ENCODE results near the gene KRT25.
"Not testable (repeated sequence)": the region's sequence is repeated elsewhere in the genome, so short reads cannot be mapped to it uniquely, and the experiment has no call there.

Gene KRT25

DNA sequence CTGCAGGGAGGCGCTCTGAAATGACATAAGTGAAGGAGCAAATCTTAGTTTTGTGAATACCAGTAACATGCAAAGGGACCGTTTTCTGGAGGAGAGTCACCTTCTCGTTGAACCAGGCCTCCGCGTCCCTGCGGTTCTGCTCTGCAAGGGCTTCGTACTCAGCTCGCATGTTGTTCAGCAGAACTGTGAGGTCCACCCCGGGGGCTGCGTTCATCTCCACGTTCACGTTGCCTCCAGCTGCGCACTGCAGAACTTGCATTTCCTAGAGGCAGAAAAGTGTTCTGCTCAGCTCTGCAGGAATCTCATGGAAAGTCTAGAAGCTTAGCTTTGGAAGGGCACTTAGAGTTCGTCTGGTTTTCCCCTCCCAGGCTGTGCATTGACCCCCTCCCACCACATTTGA is 4.1 kb downstream of the KRT25 start:
- DNase-seq: no peak

DNA sequence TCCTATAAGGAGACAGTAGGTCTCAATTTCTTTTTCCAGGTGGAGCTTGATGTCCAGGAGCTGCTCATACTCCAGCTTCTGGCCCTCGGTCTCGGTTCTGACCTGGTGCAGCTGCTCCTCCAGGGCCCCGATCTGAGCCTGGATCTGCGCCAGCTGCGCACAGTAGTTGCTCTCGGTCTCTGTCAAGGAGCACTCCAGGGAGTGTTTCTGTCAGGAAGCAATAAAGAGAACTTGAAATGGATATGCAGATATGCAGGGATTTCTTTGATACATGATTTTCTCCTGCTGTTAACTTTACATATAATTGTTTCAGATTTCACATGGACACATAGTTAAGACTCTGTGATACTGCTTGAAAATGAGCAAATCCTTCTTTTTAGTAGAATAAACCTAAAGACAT is 4.7 kb downstream of the KRT25 start:
- DNase-seq: no peak

DNA sequence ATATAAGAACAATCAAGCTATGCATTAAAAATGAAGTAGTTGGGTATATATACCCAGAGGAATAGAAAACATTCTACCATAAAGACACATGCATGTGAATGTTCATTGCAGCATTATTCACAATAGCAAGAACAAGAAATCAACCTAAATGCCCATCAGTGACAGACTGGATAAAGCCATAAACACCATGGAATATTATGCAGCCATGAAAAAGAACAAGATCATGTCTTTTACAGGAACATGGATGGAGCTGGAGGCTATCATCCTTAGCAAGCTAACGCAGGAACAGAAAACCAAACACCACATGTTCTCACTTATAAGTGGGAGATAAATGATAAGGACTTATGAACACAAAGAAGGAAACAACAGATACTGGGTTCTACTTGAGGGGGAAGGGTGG is 6.5 kb downstream of the KRT25 start:
- not testable (repeated sequence) for DNase-seq

DNA sequence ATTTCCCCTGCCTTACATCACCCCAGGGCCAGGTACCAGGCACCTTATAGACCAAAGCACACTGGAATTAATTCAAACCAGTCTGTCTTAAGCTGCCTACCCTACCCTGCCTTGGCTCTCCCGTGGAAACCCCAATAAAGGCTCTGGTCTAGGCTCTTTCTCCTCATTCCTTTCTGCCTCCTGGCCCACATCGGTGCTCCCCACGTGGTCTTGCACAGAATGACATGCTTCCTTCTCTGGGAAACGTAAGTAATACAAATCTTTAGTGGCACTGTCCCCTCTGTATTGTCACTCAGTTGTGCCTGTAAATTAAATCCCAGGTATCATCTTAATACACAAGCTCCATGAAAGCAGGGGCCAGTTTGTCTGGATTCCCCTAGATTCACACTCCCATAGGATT is 16.6 kb downstream of the KRT25 start:
- no peak for DNase-seq

DNA sequence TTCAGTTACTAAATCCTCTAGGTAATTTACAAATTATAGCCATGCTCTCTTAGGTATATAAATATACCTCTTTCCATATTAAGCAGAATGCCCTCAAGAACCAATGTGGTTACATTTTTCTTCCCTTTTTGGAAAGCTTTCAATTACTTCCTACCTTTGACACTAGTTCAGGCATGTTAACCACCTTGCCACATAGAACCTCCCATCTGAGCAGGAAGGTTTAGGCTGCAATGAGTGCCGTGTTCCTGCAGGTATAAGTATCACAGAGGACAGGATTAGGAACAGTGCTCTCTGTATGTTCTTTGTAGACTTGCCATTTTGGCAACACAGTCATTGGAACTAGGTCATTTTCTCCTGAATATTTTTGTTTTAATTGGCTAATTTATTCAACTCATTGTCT is 20.1 kb downstream of the KRT25 start:
- no peak for DNase-seq

DNA sequence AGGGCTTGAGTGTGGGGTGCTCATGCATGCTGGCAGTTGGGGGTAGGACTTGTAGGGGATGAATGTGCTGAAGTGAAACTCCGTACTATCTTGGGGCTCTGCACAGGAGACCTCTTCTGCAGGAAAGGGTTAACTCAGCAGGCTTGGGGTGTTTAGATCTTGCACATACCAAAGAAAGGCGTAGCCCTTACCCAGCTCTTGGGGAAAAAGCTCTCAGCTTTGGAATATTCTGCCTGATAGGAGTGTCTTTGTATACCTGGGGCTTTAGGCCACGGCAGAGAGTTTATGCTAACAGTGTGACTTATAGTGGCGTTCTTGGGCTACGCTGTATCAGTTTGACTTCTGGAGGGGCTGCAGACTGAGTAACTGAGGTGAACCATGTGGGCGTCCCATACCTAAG is 21.1 kb downstream of the KRT25 start:
- DNase-seq: no peak

DNA sequence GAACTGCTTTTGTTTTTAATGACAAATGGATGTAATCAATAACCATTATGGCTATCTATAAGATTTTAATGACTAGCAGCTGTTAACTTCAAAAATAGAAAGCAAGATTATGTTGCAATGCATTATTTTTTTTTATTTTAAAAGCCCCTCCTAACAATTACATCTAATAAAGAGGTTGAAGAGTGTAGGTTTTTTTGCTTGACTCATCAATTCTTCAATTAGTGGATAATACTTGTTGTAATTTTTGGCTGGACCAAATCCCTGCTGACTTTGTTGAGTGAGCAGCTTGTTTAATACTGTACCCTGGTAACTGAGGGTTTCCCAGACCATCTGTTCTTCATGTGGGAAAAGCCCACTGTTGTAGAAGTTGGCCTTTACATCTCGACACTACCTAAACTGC is 24.2 kb downstream of the KRT25 start:
- no peak for DNase-seq

DNA sequence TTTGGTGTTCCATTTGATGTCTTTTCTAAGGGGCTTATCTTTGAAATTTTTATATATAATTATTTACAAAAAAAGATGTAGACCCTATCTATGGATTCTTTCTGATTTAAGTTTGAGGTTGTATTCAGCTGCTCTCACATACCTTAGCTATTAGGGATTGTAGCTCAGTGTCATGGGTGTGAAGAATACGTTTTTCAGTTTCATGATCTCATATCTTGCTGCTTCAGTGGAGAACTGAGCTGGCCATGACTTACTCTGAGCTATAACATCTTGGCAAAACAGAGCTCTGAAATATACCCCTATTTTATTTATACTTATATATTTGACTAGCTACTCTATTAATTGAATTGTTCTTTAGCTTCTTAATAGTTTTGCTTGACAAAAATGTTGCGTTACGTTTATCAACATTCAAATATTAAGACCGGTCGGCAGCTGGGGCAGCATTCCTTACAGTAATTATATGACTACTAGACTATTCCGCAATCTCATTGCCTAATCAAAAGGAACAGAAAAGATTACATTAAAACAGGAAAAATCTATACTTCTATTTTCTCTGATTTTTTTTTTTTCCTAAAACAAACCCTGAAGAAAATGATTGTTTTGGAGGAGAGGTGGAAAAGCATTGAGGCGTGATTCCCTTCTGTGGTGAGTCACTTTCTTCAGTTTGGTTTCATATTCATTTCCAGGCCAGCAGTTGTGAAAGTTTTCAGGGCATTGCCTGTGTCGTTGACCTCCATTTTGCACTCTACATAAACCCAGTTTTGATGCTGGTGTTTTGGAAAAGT is 27.5 kb downstream of the KRT25 start:
- DNase-seq: no peak

DNA sequence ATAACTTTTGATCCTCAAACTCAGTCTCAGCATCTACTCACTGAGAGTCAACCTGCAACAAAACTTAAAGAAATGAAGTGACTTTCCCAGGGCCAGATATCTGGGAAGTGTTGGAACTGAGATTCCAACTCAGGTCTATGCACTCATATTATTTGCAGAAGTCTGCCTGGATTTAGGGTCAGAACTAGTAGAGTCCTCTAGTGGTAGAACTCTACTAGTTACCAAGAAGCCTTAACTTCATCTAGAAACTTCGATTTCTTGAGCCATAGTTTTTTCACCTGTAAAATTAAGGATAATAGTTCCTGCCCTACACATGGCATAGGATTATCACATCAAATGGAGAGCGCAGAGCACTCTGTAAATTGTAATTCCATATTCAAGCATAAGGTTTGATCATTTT is 28.2 kb downstream of the KRT25 start:
- no peak for DNase-seq

DNA sequence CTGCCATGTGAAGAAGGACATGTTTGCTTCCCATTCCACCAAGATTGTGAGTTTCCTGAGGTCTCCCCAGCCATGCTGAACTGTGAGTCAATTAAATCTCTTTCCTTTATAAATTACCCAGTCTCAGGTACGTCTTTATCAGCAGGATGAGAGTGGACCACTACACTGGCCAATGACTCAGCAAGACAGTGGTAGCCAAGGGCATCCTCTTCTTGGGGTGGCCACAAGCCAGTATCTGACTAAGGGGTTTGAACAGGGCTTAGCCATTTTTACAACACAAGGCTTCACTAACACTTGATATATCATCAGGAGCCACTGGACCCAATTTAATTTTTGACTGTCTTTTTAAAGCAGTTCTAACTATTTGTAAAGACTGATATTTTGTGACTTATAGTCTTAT is 30.5 kb downstream of the KRT25 start:
- DNase-seq: no peak

DNA sequence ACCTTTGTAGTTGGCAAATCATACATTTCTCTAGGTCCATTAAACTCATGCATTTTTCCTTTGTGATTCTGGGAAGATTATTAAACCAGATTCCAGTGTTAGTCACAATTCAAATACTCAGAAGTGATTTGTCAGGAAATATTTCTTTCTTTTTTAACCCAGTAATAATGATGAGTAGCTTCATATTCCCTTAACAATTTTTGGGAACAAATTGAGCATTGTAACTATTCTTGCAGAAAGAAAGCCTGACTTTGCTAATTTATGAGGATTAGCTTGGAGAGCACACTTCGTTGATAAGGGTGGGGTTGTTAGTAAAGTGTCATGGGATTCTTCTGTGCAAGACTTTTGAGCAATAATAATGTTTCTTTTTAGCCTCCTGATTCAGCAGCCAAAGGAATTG is 32.9 kb downstream of the KRT25 start:
- no peak for DNase-seq

DNA sequence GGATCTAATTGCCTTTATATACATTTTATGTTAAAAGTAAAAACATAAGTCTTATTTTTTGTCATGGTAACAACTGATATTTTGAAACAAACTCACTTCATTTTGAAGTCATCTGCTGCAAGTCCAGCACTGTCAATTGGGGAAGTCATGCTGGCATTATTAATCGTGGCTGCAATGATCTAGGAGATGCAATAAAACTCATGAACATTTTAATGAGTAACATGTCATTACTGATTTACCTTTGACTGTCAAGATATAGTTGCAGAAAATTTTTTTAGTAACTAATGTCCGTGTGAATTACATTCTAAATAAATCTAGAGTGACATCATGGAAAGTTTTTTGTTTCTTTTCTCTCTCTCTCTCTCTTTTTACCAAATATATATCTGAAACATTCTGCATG is 34.2 kb downstream of the KRT25 start:
- DNase-seq: no peak

DNA sequence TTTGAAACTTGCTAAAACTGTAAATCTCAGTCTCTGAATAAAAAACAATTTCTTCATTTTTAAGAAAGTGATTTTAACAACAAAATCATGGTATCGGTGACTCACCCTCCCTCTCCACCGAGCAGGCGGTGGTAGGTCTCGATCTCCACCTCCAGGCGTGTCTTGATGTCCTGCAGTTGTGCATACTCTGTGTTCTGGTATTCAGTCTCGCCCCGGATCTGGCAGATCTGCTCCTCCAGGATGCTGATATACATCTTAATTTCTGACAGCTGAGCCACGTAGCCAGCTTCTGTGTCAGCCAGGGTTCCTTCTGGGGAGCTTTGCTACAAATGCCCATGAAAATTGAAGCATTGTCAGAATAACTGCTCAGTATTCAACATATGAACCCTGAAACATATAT is 36.2 kb downstream of the KRT25 start:
- DNase-seq: no peak

DNA sequence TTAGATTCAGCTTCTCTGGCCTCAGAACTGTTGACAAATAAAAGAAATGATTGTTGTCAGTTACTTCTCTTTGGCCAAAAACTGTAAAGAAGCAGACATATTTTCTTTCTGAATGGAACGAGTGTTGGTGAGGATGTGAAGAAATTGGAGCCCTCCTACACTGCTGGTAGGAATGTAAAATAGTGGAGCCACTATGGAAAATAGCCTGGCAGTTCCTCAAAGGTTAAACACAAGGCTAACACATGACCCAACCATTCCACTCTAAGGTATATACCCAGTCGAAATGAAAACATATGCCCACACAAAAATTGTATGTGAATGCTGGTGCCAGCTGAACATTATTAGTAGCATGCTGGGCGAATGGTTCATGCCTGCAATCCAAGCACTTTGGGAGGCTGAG is 37.4 kb downstream of the KRT25 start:
- DNase-seq: no peak

DNA sequence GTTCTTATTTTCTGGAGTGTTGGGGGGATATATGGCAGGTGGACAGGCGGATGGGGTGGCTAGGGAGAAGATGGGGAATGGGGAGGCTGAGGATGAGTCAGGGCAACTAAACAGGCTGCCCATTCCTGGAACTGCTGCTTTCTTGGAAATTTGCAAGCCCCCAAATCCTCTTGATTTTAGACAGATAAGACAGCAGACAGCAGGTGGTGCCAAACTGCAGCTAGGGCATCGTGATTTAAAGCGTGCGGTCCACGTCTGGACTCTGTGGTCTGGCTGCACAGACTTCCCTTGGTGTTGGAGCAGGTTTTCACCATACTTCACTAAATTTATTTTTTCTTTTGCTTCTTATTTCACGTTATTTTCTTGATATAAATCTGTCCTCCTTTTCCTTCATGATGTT is 40.7 kb downstream of the KRT25 start:
- DNase-seq: no peak

DNA sequence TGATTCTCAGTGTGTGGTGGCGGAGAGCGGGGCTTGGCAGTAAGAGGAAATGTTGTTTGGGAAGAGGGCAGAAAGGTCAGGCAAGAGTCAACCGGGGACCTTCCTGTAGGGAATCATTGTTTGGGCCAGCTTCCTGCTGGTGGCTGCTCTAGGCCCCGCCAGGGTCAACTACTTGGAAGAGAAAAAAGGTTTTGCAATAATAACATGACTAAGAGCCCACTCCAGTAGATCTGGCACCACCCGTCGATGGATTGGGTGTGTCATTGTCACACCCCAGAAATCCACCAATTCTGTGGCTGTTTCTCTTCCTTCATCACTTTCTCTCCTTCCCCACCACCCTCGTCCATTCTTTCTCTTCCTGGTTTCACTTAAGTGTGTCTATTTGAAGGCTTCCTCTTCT is 47.4 kb downstream of the KRT25 start:
- no peak for DNase-seq

DNA sequence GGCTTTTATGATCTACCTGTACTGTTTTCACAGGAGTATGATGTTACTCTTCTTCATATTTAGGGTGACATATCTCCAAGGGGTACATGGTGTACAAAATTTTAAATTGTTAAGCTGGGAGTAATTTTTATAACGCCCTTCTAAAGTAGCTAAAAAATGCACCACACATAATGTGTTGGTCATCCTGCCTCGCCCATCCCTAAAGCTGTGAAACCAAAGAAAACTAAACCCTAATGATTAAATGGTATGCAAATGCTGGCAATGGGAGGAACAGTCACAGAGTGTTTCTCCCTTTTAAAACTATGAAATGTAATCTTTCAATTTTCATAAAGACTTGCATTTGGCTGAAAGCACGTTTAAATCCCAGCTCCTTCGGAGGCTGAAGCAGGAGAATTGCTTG is 49.5 kb downstream of the KRT25 start:
- no peak for DNase-seq

DNA sequence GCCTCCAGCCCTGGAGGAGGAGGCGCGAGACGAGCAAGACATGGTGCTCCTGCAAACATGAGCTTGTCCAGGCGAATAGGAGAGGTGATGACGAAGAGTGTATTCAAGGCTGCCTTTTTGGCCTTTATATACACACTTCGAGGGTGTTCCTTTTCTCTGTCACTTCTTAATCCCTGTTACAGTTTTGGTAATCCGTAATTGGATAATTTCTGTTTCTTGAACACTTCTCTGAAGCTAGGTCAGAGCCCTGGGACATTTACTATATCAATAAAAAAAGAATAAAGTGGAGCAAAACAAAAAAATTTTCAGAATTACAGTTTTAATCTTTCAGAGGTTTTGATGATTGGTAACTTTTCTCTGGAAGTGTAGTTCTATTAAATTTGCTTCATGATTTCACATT is 51.5 kb downstream of the KRT25 start, which contains the start of gene KRT24:
TSS of gene KRT24 (minus strand) at position 101 of the 400 bp plus-strand sequence. CDS start at position 42, 59 bp downstream.
- no peak for DNase-seq

DNA sequence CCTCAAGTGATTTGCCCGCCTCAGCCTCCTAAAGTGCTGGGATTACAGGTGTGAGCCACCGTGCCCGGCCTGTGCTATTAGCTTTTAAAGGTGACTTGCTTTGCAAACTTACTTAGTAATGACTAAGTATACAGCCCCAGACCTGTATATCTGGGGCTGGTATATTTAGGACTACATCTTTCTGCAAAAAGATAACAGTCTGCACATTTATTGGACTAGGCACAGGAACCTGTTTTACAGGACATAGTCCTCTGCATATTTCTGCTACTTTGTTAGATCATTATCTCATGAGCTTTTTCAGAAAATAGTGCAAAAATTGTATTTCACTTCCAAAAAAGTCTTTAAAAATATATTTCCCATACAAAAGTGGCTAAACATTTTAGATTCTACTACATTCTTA is 52.9 kb downstream of the KRT25 start:
- DNase-seq: no peak

DNA sequence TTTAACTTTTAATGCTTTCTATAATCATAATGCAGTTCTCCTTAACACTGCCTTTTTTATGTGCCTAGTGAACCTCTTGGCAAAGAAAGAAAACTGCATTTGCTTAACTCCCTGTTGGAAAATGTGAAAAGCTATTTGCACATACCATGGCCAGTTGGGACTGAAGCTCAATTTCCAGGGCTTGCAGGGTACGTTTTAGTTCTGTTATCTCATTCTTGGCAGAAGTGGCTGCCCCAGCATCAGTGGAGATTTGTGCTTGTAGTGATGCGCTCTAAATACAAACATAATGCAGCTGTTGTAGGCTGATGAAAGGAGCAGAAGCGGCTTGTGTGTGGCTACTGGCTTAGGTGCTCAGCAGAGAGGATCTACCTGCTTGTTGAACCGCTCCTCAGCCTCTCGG is 55.3 kb downstream of the KRT25 start:
- DNase-seq: no peak

DNA sequence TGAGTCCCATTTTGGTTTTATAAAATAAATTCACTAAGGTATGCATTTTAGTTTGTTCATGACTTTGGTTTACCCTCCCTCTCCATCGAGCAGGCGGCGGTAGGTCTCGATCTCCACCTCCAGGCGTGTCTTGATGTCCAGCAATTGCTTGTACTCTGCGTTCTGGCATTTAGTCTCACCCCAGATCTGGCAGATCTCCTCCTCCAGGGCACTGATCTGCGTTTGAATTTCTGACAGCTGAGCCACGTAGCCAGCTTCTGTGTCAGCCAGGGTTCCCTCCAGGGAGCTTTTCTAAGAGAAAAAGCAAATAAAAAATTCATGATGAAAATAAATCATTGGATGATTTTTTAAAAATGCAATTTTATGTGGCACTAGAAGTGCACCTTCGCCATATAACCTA is 55.8 kb downstream of the KRT25 start:
- no peak for DNase-seq
